ENCODE measurements around the gene DCTN5. TPM values are rescaled to one million over a fixed set of nuclear protein-coding genes. Genes with fewer than 3 reads are reported as not detected.

The DCTN5 gene
- polyA plus RNA-seq, 2 of the 4 experiments (the other 2 are of a cell fraction), result 64.6 to 91.1 TPM

- Histone ChIP-seq H3K4me1 (no peaks in the 10 kb centered on the region), H3K4me3 (no peak overlapping the region), H3K4me2 (no peak overlapping the region), H3K27ac (no peak overlapping the region), H3K9me3 (no peaks in the 10 kb centered on the region)
- TF ChIP-seq HMGXB4 (CRISPR knock-in tag; IDR thresholded peaks at IDR 0.05; ENCODE audit: borderline replicate concordance), result no peak
- TF ChIP-seq E2F6 (IDR thresholded peaks at IDR 0.05; ENCODE audit: borderline replicate concordance, low read depth), result no peak
- TF ChIP-seq EHF (CRISPR knock-in tag; IDR thresholded peaks at IDR 0.05), result no peak
- no peak for TF ChIP-seq KDM5A (IDR thresholded peaks at IDR 0.05)
- no peak for TF ChIP-seq EHMT2 (IDR thresholded peaks at IDR 0.05; ENCODE audit: low read depth)
- no peak for TF ChIP-seq RFX5 (IDR thresholded peaks at IDR 0.05)
- TF ChIP-seq HOXB13 (CRISPR knock-in tag; IDR thresholded peaks at IDR 0.05; ENCODE audit: low read depth), result no peak
- TF ChIP-seq ELK1 (IDR thresholded peaks at IDR 0.05; ENCODE audit: low read depth, low read length), result no peak
- no peak for TF ChIP-seq USF2 (IDR thresholded peaks at IDR 0.05)
- TF ChIP-seq CTCF (IDR thresholded peaks at IDR 0.05), result no peak
- TF ChIP-seq SMC3 (IDR thresholded peaks at IDR 0.05), result no peak
- ChIA-PET CTCF (interaction anchor here (1.2 to 1.5 kb wide), 2 partner anchors 35 to 76 kb away, joined by 3 to 4 read pairs; no protein-coding TSS in a partner anchor), POLR2A (no interaction called here)
- FAIRE-seq, result no peak
- no peak for DNase-seq (ENCODE audit: low read depth in 1 of 2, low spot score in 1 of 2)
- ATAC-seq, result no peak
- WGBS (ENCODE audit: missing lambda C conversion rate), result 32% methylated on average over 3 of the region's 3 CpGs
These were observed 83.5 kb downstream of the DCTN5 start for GRCh38 chr16:23724785-23725131.

- no peak for TF ChIP-seq ESRRA (IDR thresholded peaks at IDR 0.05; ENCODE audit: borderline replicate concordance, low read length)
- TF ChIP-seq ZNF302 (CRISPR knock-in tag; IDR thresholded peaks at IDR 0.05), result no peak
- TF ChIP-seq ATOH8 (CRISPR knock-in tag; IDR thresholded peaks at IDR 0.05; ENCODE audit: low read depth), result no peak
- TF ChIP-seq HES2 (IDR thresholded peaks at IDR 0.05), result no peak
- no peak for TF ChIP-seq HOXA7 (CRISPR knock-in tag; IDR thresholded peaks at IDR 0.05)
- TF ChIP-seq ZSCAN20 (CRISPR knock-in tag; IDR thresholded peaks at IDR 0.05), result no peak
- TF ChIP-seq RAD21 (conservative IDR thresholded peaks at IDR 0.05 in 1 of 2, IDR thresholded peaks at IDR 0.05 in 1 of 2), result no peak
- TF ChIP-seq JUNB (IDR thresholded peaks at IDR 0.05), result no peak
- TF ChIP-seq CBX8 (IDR thresholded peaks at IDR 0.05), result no peak
- Histone ChIP-seq H3K27ac (no peak overlapping the region), H3K9me3 (no peaks in the 10 kb centered on the region), H3K4me1 (no peaks in the 10 kb centered on the region), H3K4me3 (no peak overlapping the region), H3K4me2 (no peak overlapping the region)
- CTCF ChIA-PET, result interaction anchor here (1.2 to 2.9 kb wide), 5 partner anchors 12 to 319 kb away, joined by 3 to 27 read pairs (median 7); partner anchors contain the start of gene PLK1
- FAIRE-seq, result no peak
- no peak for ATAC-seq
- WGBS (ENCODE audit: missing lambda C conversion rate), result 91% methylated on average over 3 of the region's 3 CpGs
- DNase-seq (ENCODE audit: low read depth in 1 of 2, low spot score in 1 of 2), result no peak
- POLR2A ChIA-PET, result no interaction called here
These were observed 85.4 kb downstream of the DCTN5 start for GRCh38 chr16:23726710-23727109.

Other genes with a start within 250 kb of the DCTN5 start
- 18.5 and 24.7 TPM in 2 replicates for gene COG7, start 188.3 kb upstream of the DCTN5 start, polyA plus RNA-seq (2011; rRNA removed)
- 10.3 to 11.3 TPM (median 10.5 TPM) in 3 replicates for gene COG7, start 188.3 kb upstream of the DCTN5 start, polyA plus RNA-seq (2017; fragmentation: RNase III; extraction: RNeasy Plus Mini Kit Qiagen cat#74134 plus additional on column Dnase treatment)
- 56.9 and 57.9 TPM in 2 replicates for gene GGA2, start 131.0 kb upstream of the DCTN5 start, polyA plus RNA-seq (2011; rRNA removed)
- 29.9 to 33.1 TPM (median 32.7 TPM) in 3 replicates for gene GGA2, start 131.0 kb upstream of the DCTN5 start, polyA plus RNA-seq (2017; fragmentation: RNase III; extraction: RNeasy Plus Mini Kit Qiagen cat#74134 plus additional on column Dnase treatment)
- 45.2 and 68.6 TPM in 2 replicates for gene EARS2, start 84.1 kb upstream of the DCTN5 start, polyA plus RNA-seq (2011; rRNA removed)
- 25.2 to 30.8 TPM (median 30.4 TPM) in 3 replicates for gene EARS2, start 84.1 kb upstream of the DCTN5 start, polyA plus RNA-seq (2017; fragmentation: RNase III; extraction: RNeasy Plus Mini Kit Qiagen cat#74134 plus additional on column Dnase treatment)
- gene UBFD1, start 83.7 kb upstream of the DCTN5 start, polyA plus RNA-seq (2011; rRNA removed), result 75.2 and 78.0 TPM in 2 replicates
- 58.1 to 60.0 TPM (median 58.6 TPM) in 3 replicates for gene UBFD1, start 83.7 kb upstream of the DCTN5 start, polyA plus RNA-seq (2017; fragmentation: RNase III; extraction: RNeasy Plus Mini Kit Qiagen cat#74134 plus additional on column Dnase treatment)
- 160 and 277 TPM in 2 replicates for gene NDUFAB1, start 45.1 kb upstream of the DCTN5 start, polyA plus RNA-seq (2011; rRNA removed)
- 162 to 168 TPM (median 167 TPM) in 3 replicates for gene NDUFAB1, start 45.1 kb upstream of the DCTN5 start, polyA plus RNA-seq (2017; fragmentation: RNase III; extraction: RNeasy Plus Mini Kit Qiagen cat#74134 plus additional on column Dnase treatment)
- gene PALB2, start 156 bp upstream of the DCTN5 start, polyA plus RNA-seq (2011; rRNA removed), result 14.7 and 17.4 TPM in 2 replicates
- gene PALB2, start 156 bp upstream of the DCTN5 start, polyA plus RNA-seq (2017; fragmentation: RNase III; extraction: RNeasy Plus Mini Kit Qiagen cat#74134 plus additional on column Dnase treatment), result 11.9 to 15.0 TPM (median 13.9 TPM) in 3 replicates
- gene PLK1, start 37.4 kb downstream of the DCTN5 start, polyA plus RNA-seq (2011; rRNA removed), result 52.8 and 71.9 TPM in 2 replicates
- 108 to 117 TPM (median 114 TPM) in 3 replicates for gene PLK1, start 37.4 kb downstream of the DCTN5 start, polyA plus RNA-seq (2017; fragmentation: RNase III; extraction: RNeasy Plus Mini Kit Qiagen cat#74134 plus additional on column Dnase treatment)
- not detected in 2 replicates for gene ERN2, start 71.8 kb downstream of the DCTN5 start, polyA plus RNA-seq (2011; rRNA removed)
- gene ERN2, start 71.8 kb downstream of the DCTN5 start, polyA plus RNA-seq (2017; fragmentation: RNase III; extraction: RNeasy Plus Mini Kit Qiagen cat#74134 plus additional on column Dnase treatment), result not detected in 3 replicates
- not detected in 2 replicates for gene CHP2, start 113.6 kb downstream of the DCTN5 start, polyA plus RNA-seq (2011; rRNA removed)
- gene CHP2, start 113.6 kb downstream of the DCTN5 start, polyA plus RNA-seq (2017; fragmentation: RNase III; extraction: RNeasy Plus Mini Kit Qiagen cat#74134 plus additional on column Dnase treatment), result not detected in 3 replicates
- 0.22 and 0.29 TPM in 2 replicates for gene PRKCB, start 194.5 kb downstream of the DCTN5 start, polyA plus RNA-seq (2011; rRNA removed)
- 0.01 to 0.13 TPM (median 0.09 TPM) in 3 replicates for gene PRKCB, start 194.5 kb downstream of the DCTN5 start, polyA plus RNA-seq (2017; fragmentation: RNase III; extraction: RNeasy Plus Mini Kit Qiagen cat#74134 plus additional on column Dnase treatment)

All from A549 (cell line).